GM11168 (cell line): ENCODE measurements around the gene H2BW2.
"Not testable (repeated sequence)": the region's sequence is repeated elsewhere in the genome, so short reads cannot be mapped to it uniquely, and the experiment has no call there.

Experiments used
- in situ Hi-C: fragments of 300-500 bp; cut with MboI; formaldehyde crosslinking; loops from one replicate; pipeline ENCODE4 v1.12.0; 2022; ENCODE audit warnings: low sequenced_read_pairs; ENCODE audit not compliant: unreplicated experiment

Gene H2BW2

GRCh38 chrX:104039689-104040505, at the start of gene H2BW2:
H2BW2 (plus strand) TSS chrX:104039956; CDS start chrX:104039995, 39 bp downstream.
- in situ Hi-C loops: no loop called here

- in situ Hi-C loops: no loop called here
Measured at GRCh38 chrX:103999234-103999633, 40.5 kb upstream of the H2BW2 start.

- in situ Hi-C loops: no loop called here
Measured at GRCh38 chrX:104008831-104009230, 30.9 kb upstream of the H2BW2 start.

GRCh38 chrX:104013158-104013557, 26.6 kb upstream of the H2BW2 start:
- in situ Hi-C loops: no loop called here

- in situ Hi-C loops: no loop called here
Measured at GRCh38 chrX:104013606-104014005, 26.1 kb upstream of the H2BW2 start, which contains the start of gene H2BW1. H2BW1 (minus strand) TSS chrX:104013708; CDS start chrX:104013576, 132 bp downstream.

GRCh38 chrX:104015576-104015975, 24.2 kb upstream of the H2BW2 start:
- in situ Hi-C loops: not testable (repeated sequence)

GRCh38 chrX:104018126-104018525, 21.6 kb upstream of the H2BW2 start:
- in situ Hi-C loops: no loop called here

- in situ Hi-C loops: no loop called here
Measured at GRCh38 chrX:104041003-104041402, 1.2 kb downstream of the H2BW2 start.

- in situ Hi-C loops: no loop called here
Measured at GRCh38 chrX:104045642-104046041, 5.9 kb downstream of the H2BW2 start.

- in situ Hi-C loops: no loop called here
Measured at GRCh38 chrX:104047171-104047570, 7.4 kb downstream of the H2BW2 start.

- in situ Hi-C loops: not testable (repeated sequence)
Measured at GRCh38 chrX:104054956-104055355, 15.2 kb downstream of the H2BW2 start.

- in situ Hi-C loops: not testable (repeated sequence)
Measured at GRCh38 chrX:104062636-104063035, 22.9 kb downstream of the H2BW2 start.

GRCh38 chrX:104075778-104076445, 36.2 kb downstream of the H2BW2 start, which contains the start of gene TMSB15C:
TMSB15C (minus strand) TSS chrX:104076236.
- in situ Hi-C loops: not testable (repeated sequence)

GRCh38 chrX:104077854-104078253, 38.1 kb downstream of the H2BW2 start:
- in situ Hi-C loops: not testable (repeated sequence)

GRCh38 chrX:104084063-104084462, 44.3 kb downstream of the H2BW2 start:
- in situ Hi-C loops: no loop called here

- in situ Hi-C loops: no loop called here
Measured at GRCh38 chrX:104084534-104085277, 45.0 kb downstream of the H2BW2 start.

GRCh38 chrX:104085477-104085876, 45.7 kb downstream of the H2BW2 start:
- in situ Hi-C loops: no loop called here

GRCh38 chrX:104085919-104086318, 46.2 kb downstream of the H2BW2 start:
- in situ Hi-C loops: no loop called here
